Hematopoietic multipotent progenitor cell treated with erythropoietin and hydrocortisone succinate and interleukin-3 and kit ligand, for 4 days (in vitro differentiated cells): Measurements from ENCODE around the gene GJA9.
"Not testable (repeated sequence)": the region's sequence is repeated elsewhere in the genome, so short reads cannot be mapped to it uniquely, and the experiment has no call there.

Experiments
- DNase-seq: peaks from one replicate; pipeline ENCODE4 v3.0.0-alpha.2; 2015

The GJA9 gene

GRCh38 chr1:38873027-38873969 lies 8.1 kb downstream of the GJA9 start, which contains the start of gene MYCBP:
TSS of gene MYCBP (minus strand) at chr1:38873348. CDS start at chr1:38873305, 43 bp downstream.
- peak; percentile 98 for DNase-seq

GRCh38 chr1:38872401-38873026 lies 8.9 kb downstream of the GJA9 start:
- DNase-seq: peak; percentile 52

- peak; percentile 10 for DNase-seq
Observed at GRCh38 chr1:38870996-38871395, 10.4 kb downstream of the GJA9 start.

- DNase-seq: no peak
Observed at GRCh38 chr1:38867208-38867607, 14.2 kb downstream of the GJA9 start.

GRCh38 chr1:38865112-38865715 lies 16.2 kb downstream of the GJA9 start:
- peak; percentile 13 for DNase-seq

GRCh38 chr1:38860454-38860795 lies 21.0 kb downstream of the GJA9 start:
- peak; percentile 31 for DNase-seq

GRCh38 chr1:38859561-38860453 lies 21.6 kb downstream of the GJA9 start, which contains the start of gene RRAGC:
TSS of gene RRAGC (minus strand) at chr1:38859772. CDS start at chr1:38859646, 126 bp downstream.
- DNase-seq: peak; percentile 99

GRCh38 chr1:38858833-38859560 lies 22.4 kb downstream of the GJA9 start:
- peak; percentile 71 for DNase-seq

GRCh38 chr1:38852780-38853179 lies 28.6 kb downstream of the GJA9 start:
- no peak for DNase-seq

- DNase-seq: peak; percentile 71
Observed at GRCh38 chr1:38848071-38848470, 33.3 kb downstream of the GJA9 start.

- DNase-seq: no peak
Observed at GRCh38 chr1:38846210-38846609, 35.2 kb downstream of the GJA9 start.

- DNase-seq: not testable (repeated sequence)
Observed at GRCh38 chr1:38845088-38845487, 36.3 kb downstream of the GJA9 start.

GRCh38 chr1:38840281-38840680 lies 41.1 kb downstream of the GJA9 start:
- no peak for DNase-seq

- no peak for DNase-seq
Observed at GRCh38 chr1:38839363-38839762, 42.0 kb downstream of the GJA9 start.

- DNase-seq: not testable (repeated sequence)
Observed at GRCh38 chr1:38836316-38836715, 45.1 kb downstream of the GJA9 start.

GRCh38 chr1:38834937-38835827 lies 46.2 kb downstream of the GJA9 start:
- DNase-seq: peak; percentile 93

- DNase-seq: peak; percentile 76
Observed at GRCh38 chr1:38834221-38834782, 47.1 kb downstream of the GJA9 start.

- DNase-seq: no peak
Observed at GRCh38 chr1:38833146-38833545, 48.2 kb downstream of the GJA9 start.

- DNase-seq: no peak
Observed at GRCh38 chr1:38832370-38832734, 49.0 kb downstream of the GJA9 start.

- peak; percentile 36 for DNase-seq
Observed at GRCh38 chr1:38831731-38832369, 49.5 kb downstream of the GJA9 start.
